Endothelial cell of umbilical vein (primary cell): ENCODE measurements around the gene RGS19. TPM values are rescaled to one million over a fixed set of nuclear protein-coding genes. Genes with fewer than 3 reads are reported as not detected.

Experiments
- BruUV-seq: library from RNA; stranded (reverse); fragments of 400-500 nt; replicated peaks from 2 replicates; lab custom pipeline; 2021; lab: Mats Ljungman, UMichigan
- CTCF ChIA-PET: fragments of 300-600, 350-600 bp; sonication (Branson Sonifier 250); formaldehyde crosslinking; loops from one replicate; lab custom pipeline; 2021; ENCODE audit warnings: antibody characterized with exemption, inconsistent platforms; lab: Charles Lee
- POLR2A ChIA-PET: fragments of 300-600, 350-600 bp; sonication (Branson Sonifier 250); formaldehyde crosslinking; loops from one replicate; lab custom pipeline; 2021; ENCODE audit warnings: antibody characterized with exemption, inconsistent platforms; lab: Charles Lee
- DNase-seq: peaks from one replicate; pipeline ENCODE4 v3.0.0-alpha.2; 2011; ENCODE audit warnings: low read depth, low spot score
- FAIRE-seq: peaks from 2 replicates; lab custom pipeline; 2011; peaks lifted over from hg19 to GRCh38; lab: Jason Lieb, UNC
- H2AFZ ChIP-seq: 2 replicates; pipeline ENCODE4 v1.6.0; 2012; ENCODE audit warnings: low read depth, low read length, control low read depth, inconsistent platforms
- H3K27ac ChIP-seq: 2 replicates; pipeline ENCODE4 v1.5.1; 2011; ENCODE audit warnings: low read depth, mild to moderate bottlenecking, control low read depth, low read length, moderate library complexity; ENCODE audit not compliant: insufficient read depth
- H3K27me3 ChIP-seq, 2 experiments: 2 replicates each; pipeline versions ENCODE4 v1.6.0 to v1.6.1; 2011; ENCODE audit warnings: low read length in 2 of 2, mixed read lengths in 1 of 2; ENCODE audit not compliant: control insufficient read depth in 2 of 2, insufficient read depth in 2 of 2
- H3K36me3 ChIP-seq, 2 experiments: 2 replicates in 1 of 2; 3 replicates in 1 of 2; pipeline ENCODE4 v1.5.1; 2011; ENCODE audit warnings: low read length in 2 of 2, mild to moderate bottlenecking in 1 of 2, moderate library complexity in 1 of 2; ENCODE audit not compliant: control insufficient read depth in 2 of 2, insufficient read depth in 2 of 2; ENCODE audit errors: extremely low read depth in 1 of 2
- H3K4me1 ChIP-seq: 3 replicates; pipeline ENCODE4 v1.5.1; 2011; ENCODE audit warnings: mild to moderate bottlenecking, low read length; ENCODE audit not compliant: control insufficient read depth, insufficient read depth; ENCODE audit errors: extremely low read depth
- H3K4me2 ChIP-seq: 2 replicates; pipeline ENCODE4 v1.6.1; 2011; ENCODE audit warnings: low read length, control low read depth, mixed read lengths; ENCODE audit not compliant: insufficient read depth
- H3K4me3 ChIP-seq, 3 experiments: fragments of 200-600 bp in 1 of 3; sonication (generic), shearing (Covaris generic) in 1 of 3; replicated peaks in 1 of 3; 2 replicates each; pipeline ENCODE4 v1.5.1; 2011 to 2016; ENCODE audit warnings: control low read depth in 3 of 3, low read length in 3 of 3, mild to moderate bottlenecking in 2 of 3, inconsistent platforms in 1 of 3, low read depth in 1 of 3, moderate library complexity in 1 of 3; ENCODE audit not compliant: insufficient read depth in 1 of 3
- H3K79me2 ChIP-seq: 2 replicates; pipeline ENCODE4 v1.6.0; 2012; ENCODE audit warnings: low read length, inconsistent platforms; ENCODE audit not compliant: control insufficient read depth, insufficient read depth
- H3K9ac ChIP-seq: replicated peaks from 2 replicates; pipeline ENCODE3; 2011; ENCODE audit warnings: low read length, control low read depth; ENCODE audit not compliant: insufficient read depth; ENCODE audit errors: extremely low read depth
- H3K9me1 ChIP-seq: replicated peaks from 3 replicates; pipeline ENCODE4 v1.6.0; 2011; ENCODE audit warnings: mild to moderate bottlenecking, low read length; ENCODE audit not compliant: control insufficient read depth, insufficient read depth; ENCODE audit errors: extremely low read depth
- H3K9me3 ChIP-seq: replicated peaks from 2 replicates; pipeline ENCODE4 v1.5.1; 2012; ENCODE audit warnings: low read length, inconsistent platforms; ENCODE audit not compliant: control insufficient read depth, insufficient read depth
- H4K20me1 ChIP-seq: replicated peaks from 2 replicates; pipeline ENCODE3; 2011; ENCODE audit warnings: mild to moderate bottlenecking, low read length; ENCODE audit not compliant: control insufficient read depth, insufficient read depth; ENCODE audit errors: extremely low read depth
- GATA2 ChIP-seq: IDR thresholded peaks from 2 replicates; pipeline ENCODE4 v1.7.0; 2011; ENCODE audit warnings: low read depth, mild to moderate bottlenecking, moderate library complexity, mixed read lengths, low read length; ENCODE audit not compliant: insufficient read length, insufficient read depth
- MYC ChIP-seq: IDR thresholded peaks from one replicate; pipeline ENCODE4 v1.6.1; 2011; ENCODE audit warnings: mild to moderate bottlenecking, low read depth, low read length
- POLR2AphosphoS5 ChIP-seq: IDR thresholded peaks from 2 replicates; pipeline ENCODE4 v1.6.1; 2012; ENCODE audit warnings: low read depth, mild to moderate bottlenecking, control low read depth, low read length, moderate library complexity; ENCODE audit not compliant: insufficient read depth
- dilution Hi-C: fragments of 300-500 bp; cut with MboI; formaldehyde crosslinking; loops from one replicate; pipeline ENCODE4 v1.15.0; 2019; ENCODE audit warnings: low sequenced_read_pairs; ENCODE audit not compliant: extremely low pct_ligation_motif_present
- intact Hi-C: fragments of 100-400 bp; cut with micrococcal nuclease; formaldehyde crosslinking; loops from one replicate; pipeline ENCODE4 v1.10.0; 2022
- polyA plus RNA-seq, 4 experiments: library from polyadenylated mRNA; depleted of rRNA in 3 of 4; stranded (reverse) in 3 of 4; unstranded in 1 of 4; fragments of >200 nt; gene quantifications; 2 replicates each; pipeline versions ENCODE4 v1.2.1 to v1.2.3, GENCODE V29; 2011 to 2012; ENCODE audit warnings: missing spikeins in 1 of 4
- total RNA-seq: library from RNA; stranded (reverse); gene quantifications from 2 replicates; pipeline ENCODE4 v1.2.3, GENCODE V29; 2021
- TF ChIP-seq, protein P1 (sequence below), 2 donors: IDR thresholded peaks; 1 replicate in 1 of 2; 2 replicates in 1 of 2; pipeline ENCODE4 v1.5.1; 2011; ENCODE audit warnings: low read length in 2 of 2, mild to moderate bottlenecking in 2 of 2, moderate library complexity in 2 of 2, control low read depth in 1 of 2, inconsistent platforms in 1 of 2, low read depth in 1 of 2; ENCODE audit not compliant: insufficient read depth in 1 of 2; ENCODE audit errors: extremely low read depth in 1 of 2

RGS19 gene
- total and polyA plus RNA-seq, 2 donors (not counting 3 experiments of a cell fraction or from before 2014, with no cell fraction given), result 27.8 to 33.7 TPM

DNA sequence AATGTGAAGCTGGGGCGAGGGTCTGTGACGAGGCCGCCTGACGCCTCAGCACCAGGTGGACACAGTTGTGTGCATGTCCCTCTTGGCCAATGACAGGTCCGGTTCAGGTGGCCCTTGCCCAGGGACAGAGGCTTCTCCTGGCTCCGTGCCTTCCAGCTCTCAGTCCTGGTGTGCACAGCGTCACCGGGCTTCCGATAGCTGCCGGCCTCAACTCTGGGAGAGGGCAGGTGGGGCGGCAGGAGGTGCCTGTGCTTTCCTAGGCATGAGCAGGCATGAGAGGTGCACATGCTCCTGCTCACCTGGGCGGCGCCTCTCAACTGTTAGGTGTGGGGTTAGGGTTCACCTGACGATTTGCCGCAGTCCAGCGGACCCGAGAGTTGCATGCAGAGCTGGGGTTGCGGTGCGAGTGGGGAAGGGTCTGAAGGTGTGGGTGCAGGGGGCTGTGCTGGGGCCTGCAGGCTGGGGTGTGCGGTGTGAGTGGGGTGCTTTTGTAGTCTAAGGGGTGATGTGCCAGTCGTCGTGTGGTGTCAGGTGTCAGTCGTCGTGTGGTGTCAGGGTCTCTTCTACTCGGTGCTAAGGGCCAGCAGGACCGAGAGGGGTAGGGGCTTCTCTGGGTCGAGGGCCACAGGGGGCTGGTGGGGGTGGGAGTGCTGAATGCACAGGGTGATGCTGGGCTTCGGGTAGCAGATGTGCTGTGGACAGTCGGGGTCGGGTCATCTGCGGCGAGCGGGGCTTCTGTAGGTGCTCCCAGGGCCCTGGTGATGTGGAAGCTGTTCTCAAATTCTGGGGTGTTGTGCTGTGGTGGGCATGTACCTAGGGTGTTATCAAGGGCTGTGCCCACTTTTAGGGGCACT is 26.1 kb downstream of the RGS19 start:
- Histone ChIP-seq H3K9me1 (no peaks in the 10 kb centered on the region), H4K20me1 (no peaks in the 10 kb centered on the region), H3K36me3 (peaks cover 2% of the 10 kb centered on the region in 2 experiments), H3K27ac (peak overlapping the region; percentile 83), H2AFZ (no peak overlapping the region), H3K27me3 (no peaks in the 10 kb centered on the region), H3K4me2 (peak overlapping the region; percentile 49), H3K4me1 (peaks cover 74% of the 10 kb centered on the region), H3K79me2 (peaks cover 6% of the 10 kb centered on the region), H3K9ac (no peak overlapping the region), H3K9me3 (no peaks in the 10 kb centered on the region), H3K4me3 (no peak overlapping the region)
- no peak for DNase-seq
- FAIRE-seq, result no peak
- dilution Hi-C loops, result no loop called here
- CTCF ChIA-PET, result interaction anchor here (0.7 to 15.2 kb wide), 9 partner anchors 9 to 515 kb away, joined by 3 to 412 read pairs (median 5); partner anchors contain the start of genes C20orf204, PRPF6, PTK6 and SAMD10
- BruUV-seq, result no TSS peak
- intact Hi-C loops, result loop anchor here (10.0 kb wide), 1 partner anchor 158 kb away; the partner anchor contains the start of gene DNAJC5
- TF ChIP-seq, protein P1, sequence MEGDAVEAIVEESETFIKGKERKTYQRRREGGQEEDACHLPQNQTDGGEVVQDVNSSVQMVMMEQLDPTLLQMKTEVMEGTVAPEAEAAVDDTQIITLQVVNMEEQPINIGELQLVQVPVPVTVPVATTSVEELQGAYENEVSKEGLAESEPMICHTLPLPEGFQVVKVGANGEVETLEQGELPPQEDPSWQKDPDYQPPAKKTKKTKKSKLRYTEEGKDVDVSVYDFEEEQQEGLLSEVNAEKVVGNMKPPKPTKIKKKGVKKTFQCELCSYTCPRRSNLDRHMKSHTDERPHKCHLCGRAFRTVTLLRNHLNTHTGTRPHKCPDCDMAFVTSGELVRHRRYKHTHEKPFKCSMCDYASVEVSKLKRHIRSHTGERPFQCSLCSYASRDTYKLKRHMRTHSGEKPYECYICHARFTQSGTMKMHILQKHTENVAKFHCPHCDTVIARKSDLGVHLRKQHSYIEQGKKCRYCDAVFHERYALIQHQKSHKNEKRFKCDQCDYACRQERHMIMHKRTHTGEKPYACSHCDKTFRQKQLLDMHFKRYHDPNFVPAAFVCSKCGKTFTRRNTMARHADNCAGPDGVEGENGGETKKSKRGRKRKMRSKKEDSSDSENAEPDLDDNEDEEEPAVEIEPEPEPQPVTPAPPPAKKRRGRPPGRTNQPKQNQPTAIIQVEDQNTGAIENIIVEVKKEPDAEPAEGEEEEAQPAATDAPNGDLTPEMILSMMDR (IDR thresholded peaks at IDR 0.05; ENCODE audit: extremely low read depth in 1 of 2, insufficient read depth in 1 of 2, low read depth in 1 of 2, low read length in 2 of 2), result no peak
- TF ChIP-seq GATA2, result no peak
- no peak for TF ChIP-seq POLR2AphosphoS5
- TF ChIP-seq MYC, result no peak
- POLR2A ChIA-PET, result interaction anchor here (1.6 to 2.4 kb wide), 3 partner anchors 9 to 14 kb away, joined by 11 to 21 read pairs (median 12); partner anchors contain the start of gene TCEA2
